ENCODE data around the gene CCNQ.

Gene CCNQ

DNA sequence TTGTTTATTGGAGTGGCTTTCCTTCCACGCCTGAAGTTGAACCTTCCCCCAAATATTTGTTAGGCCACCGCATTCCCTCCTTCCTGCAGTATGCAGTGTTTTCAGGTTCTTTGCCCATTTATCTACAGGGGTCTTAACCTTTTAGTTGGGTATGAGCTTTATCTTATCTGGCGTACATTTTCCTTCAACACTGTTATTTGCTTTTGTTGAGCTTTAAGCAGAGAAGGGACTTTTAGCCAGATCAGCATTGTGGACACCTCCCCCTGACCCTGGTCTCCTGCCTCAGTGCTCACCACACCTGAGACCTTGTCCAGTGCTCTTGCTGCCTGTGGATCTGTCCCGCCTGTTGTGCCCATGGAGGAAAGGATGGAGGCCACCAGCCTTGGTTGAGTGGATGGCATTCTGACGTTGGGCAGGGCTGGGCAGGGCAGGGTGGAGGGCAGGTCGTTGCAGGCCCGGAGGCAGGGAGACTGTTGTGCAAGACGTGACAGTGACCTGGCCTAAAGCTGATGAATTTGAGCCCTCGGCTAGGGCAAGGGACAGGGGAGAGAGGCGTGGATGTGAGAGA, 47.1 kb upstream of the CCNQ start:
- Histone ChIP-seq H3K4me3 (ENCODE audit: low read depth in 1 of 2, low read length in 2 of 2) (no peak overlapping the region), H3K36me3 (ENCODE audit: insufficient read depth, low read length) (no peaks in the 10 kb centered on the region), H3K4me1 (ENCODE audit: insufficient read depth, low read length) (peaks cover 6% of the 10 kb centered on the region), H2AFZ (ENCODE audit: low read depth, low read length) (no peak overlapping the region), H3K27me3 (ENCODE audit: insufficient read depth, low read length, poor library complexity) (no peaks in the 10 kb centered on the region), H3K4me2 (ENCODE audit: insufficient read depth, low read length) (no peak overlapping the region), H4K20me1 (ENCODE audit: insufficient read depth, low read length) (no peaks in the 10 kb centered on the region), H3K9me3 (ENCODE audit: insufficient read depth, low read length, severe bottlenecking) (no peaks in the 10 kb centered on the region), H3K27ac (ENCODE audit: low read length) (no peak overlapping the region), H3K79me2 (ENCODE audit: insufficient read depth, low read length) (no peaks in the 10 kb centered on the region), H3K9ac (ENCODE audit: low read depth, low read length) (no peak overlapping the region)
- ATAC-seq (ENCODE audit: insufficient read depth, low read depth) (no peak), DNase-seq (no peak)
- TF ChIP-seq EZH2 (IDR thresholded peaks at IDR 0.05; ENCODE audit: borderline replicate concordance, low read depth, low read length, severe bottlenecking) = no peak
- TF ChIP-seq, protein P1, sequence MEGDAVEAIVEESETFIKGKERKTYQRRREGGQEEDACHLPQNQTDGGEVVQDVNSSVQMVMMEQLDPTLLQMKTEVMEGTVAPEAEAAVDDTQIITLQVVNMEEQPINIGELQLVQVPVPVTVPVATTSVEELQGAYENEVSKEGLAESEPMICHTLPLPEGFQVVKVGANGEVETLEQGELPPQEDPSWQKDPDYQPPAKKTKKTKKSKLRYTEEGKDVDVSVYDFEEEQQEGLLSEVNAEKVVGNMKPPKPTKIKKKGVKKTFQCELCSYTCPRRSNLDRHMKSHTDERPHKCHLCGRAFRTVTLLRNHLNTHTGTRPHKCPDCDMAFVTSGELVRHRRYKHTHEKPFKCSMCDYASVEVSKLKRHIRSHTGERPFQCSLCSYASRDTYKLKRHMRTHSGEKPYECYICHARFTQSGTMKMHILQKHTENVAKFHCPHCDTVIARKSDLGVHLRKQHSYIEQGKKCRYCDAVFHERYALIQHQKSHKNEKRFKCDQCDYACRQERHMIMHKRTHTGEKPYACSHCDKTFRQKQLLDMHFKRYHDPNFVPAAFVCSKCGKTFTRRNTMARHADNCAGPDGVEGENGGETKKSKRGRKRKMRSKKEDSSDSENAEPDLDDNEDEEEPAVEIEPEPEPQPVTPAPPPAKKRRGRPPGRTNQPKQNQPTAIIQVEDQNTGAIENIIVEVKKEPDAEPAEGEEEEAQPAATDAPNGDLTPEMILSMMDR (IDR thresholded peaks at IDR 0.05; ENCODE audit: borderline replicate concordance, extremely low read depth, low read length, poor library complexity, severe bottlenecking) = no peak

DNA sequence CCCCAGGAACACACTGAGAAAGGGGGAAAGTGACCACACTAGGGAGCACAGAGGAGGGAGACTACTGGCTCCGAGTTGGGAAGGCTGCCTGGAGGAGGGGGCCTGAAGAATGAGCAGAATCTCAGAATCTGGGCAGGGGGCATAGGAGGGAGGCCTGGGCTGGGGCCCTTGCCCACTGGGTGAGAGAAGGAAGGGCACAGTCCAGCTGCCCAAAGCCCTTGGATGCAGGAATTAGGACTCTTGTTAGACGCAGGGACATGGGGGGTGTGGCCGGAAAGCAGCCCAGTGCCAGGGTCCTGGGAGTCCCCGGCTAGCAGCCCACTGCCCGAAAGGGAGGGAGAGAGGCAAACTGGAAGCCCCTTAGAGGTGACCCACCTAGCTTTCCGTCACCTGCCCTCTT, 46.2 kb upstream of the CCNQ start:
- no peak overlapping the region for H2AFZ ChIP-seq (ENCODE audit: low read depth, low read length)
- TF ChIP-seq, protein P1 (IDR thresholded peaks at IDR 0.05; ENCODE audit: borderline replicate concordance, extremely low read depth, low read length, poor library complexity, severe bottlenecking) = no peak
- TF ChIP-seq EZH2 (IDR thresholded peaks at IDR 0.05; ENCODE audit: borderline replicate concordance, low read depth, low read length, severe bottlenecking) = no peak
- H3K4me1 ChIP-seq (ENCODE audit: insufficient read depth, low read length) = peaks cover 6% of the 10 kb centered on the region
- no peaks in the 10 kb centered on the region for H3K36me3 ChIP-seq (ENCODE audit: insufficient read depth, low read length)
- H4K20me1 ChIP-seq (ENCODE audit: insufficient read depth, low read length) = no peaks in the 10 kb centered on the region
- H3K79me2 ChIP-seq (ENCODE audit: insufficient read depth, low read length) = no peaks in the 10 kb centered on the region
- H3K27ac ChIP-seq (ENCODE audit: low read length) = no peak overlapping the region
- H3K9me3 ChIP-seq (ENCODE audit: insufficient read depth, low read length, severe bottlenecking) = no peaks in the 10 kb centered on the region
- ATAC-seq (ENCODE audit: insufficient read depth, low read depth) (no peak), DNase-seq (no peak)
- no peak overlapping the region for H3K4me3 ChIP-seq (ENCODE audit: low read depth in 1 of 2, low read length in 2 of 2)
- no peak overlapping the region for H3K4me2 ChIP-seq (ENCODE audit: insufficient read depth, low read length)
- no peaks in the 10 kb centered on the region for H3K27me3 ChIP-seq (ENCODE audit: insufficient read depth, low read length, poor library complexity)
- H3K9ac ChIP-seq (ENCODE audit: low read depth, low read length) = no peak overlapping the region

DNA sequence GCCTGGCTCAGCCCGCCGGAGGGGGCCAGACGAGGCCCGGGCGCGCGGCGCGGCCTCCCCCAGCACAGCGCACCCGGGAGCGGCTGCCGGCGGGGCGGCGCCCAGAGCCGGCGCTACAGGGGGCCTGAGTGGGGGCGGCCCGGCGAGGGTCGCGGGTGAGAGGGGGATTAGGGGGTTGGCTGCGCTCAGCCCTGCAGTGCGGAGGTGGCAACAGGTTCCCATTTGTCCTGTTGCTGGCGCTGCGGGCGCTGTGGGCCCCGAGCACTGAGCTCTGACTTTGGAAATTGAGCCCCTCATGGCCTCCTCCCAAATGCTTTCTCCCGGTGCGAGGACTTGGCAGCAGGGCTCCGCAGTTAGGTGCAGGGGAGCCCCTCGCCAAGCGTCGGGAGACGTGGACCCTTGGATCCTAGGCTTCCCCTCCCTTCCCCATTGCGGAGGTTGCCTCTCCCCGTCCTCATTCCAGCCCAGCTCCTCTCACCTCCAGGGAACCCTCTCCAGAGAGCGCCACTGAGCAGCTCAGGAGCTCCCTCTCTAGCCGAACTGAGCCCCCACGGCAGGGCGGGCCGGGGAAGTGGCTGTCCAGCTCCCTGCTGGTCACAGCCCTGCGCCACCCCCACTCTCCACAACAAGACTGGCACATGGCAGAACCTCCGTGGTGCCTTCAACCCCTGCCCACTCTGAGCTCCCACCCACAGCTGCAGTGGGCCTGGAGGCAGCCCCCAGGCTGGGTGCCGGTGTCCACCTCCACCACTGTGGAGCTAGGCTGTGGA, 45.6 kb upstream of the CCNQ start:
- Histone ChIP-seq H3K4me3 (ENCODE audit: low read depth in 1 of 2, low read length in 2 of 2) (no peak overlapping the region), H3K27ac (ENCODE audit: low read length) (no peak overlapping the region), H3K4me2 (ENCODE audit: insufficient read depth, low read length) (no peak overlapping the region), H3K9me3 (ENCODE audit: insufficient read depth, low read length, severe bottlenecking) (no peaks in the 10 kb centered on the region), H3K4me1 (ENCODE audit: insufficient read depth, low read length) (peaks cover 6% of the 10 kb centered on the region), H2AFZ (ENCODE audit: low read depth, low read length) (no peak overlapping the region), H3K36me3 (ENCODE audit: insufficient read depth, low read length) (no peaks in the 10 kb centered on the region), H3K9ac (ENCODE audit: low read depth, low read length) (no peak overlapping the region), H3K79me2 (ENCODE audit: insufficient read depth, low read length) (no peaks in the 10 kb centered on the region), H4K20me1 (ENCODE audit: insufficient read depth, low read length) (no peaks in the 10 kb centered on the region), H3K27me3 (ENCODE audit: insufficient read depth, low read length, poor library complexity) (no peaks in the 10 kb centered on the region)
- no peak for TF ChIP-seq EZH2 (IDR thresholded peaks at IDR 0.05; ENCODE audit: borderline replicate concordance, low read depth, low read length, severe bottlenecking)
- TF ChIP-seq, protein P1 (IDR thresholded peaks at IDR 0.05; ENCODE audit: borderline replicate concordance, extremely low read depth, low read length, poor library complexity, severe bottlenecking) = no peak
- DNase-seq = no peak
- ATAC-seq (ENCODE audit: insufficient read depth, low read depth) = no peak
